Measurements from ENCODE around the gene STX8. TPM values are rescaled to one million over a fixed set of nuclear protein-coding genes. Genes with fewer than 3 reads are reported as not detected.

Gene STX8
- total and polyA plus RNA-seq, 7 donors: 34.0 to 70.6 (median 50.5) TPM

DNA sequence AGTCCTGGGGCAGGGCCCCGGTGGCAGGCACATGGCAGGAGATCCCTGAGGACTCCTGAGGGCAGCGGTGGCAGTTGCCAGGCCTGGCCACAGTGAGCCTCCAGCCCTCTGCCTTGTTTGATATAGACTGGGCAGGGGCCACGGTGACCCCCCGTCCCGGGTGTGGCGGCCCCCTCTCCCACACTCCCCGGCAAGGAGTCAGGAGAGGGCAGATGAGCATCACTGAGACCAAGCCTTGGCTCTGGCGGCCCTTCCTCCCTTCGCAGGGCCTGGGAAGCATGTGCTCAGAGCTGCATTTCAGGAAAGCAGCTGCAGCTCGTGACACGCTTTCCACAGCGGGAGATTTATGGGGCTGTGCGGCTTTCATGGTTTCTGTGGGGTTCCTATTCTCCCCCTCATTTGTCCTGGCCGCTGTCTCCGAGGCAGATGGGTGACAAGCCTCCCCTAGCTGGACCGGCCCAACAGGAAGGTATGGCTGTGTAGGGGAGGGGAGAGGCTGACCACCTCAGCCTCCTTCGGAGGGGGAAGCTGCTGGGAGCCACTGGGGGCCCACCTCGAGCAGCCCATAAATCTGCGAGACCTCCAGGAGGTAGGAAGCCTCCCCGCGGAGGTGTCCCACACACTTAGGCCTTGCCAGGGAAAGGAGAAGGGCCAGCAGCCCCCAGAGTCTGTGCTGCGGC, 342.9 kb downstream of the STX8 start:
- peaks cover 0 to 3% (median 0%) of the 10 kb centered on the region in 3 donors for H3K27me3 ChIP-seq (ENCODE audit: insufficient read depth in 3 of 3, low read length in 2 of 3)
- no peak overlapping the region for H3K27ac ChIP-seq
- intact Hi-C loops (cut with DNase I): no loop called here
- peak; percentile 5 to 59 for DNase-seq
- H3K4me1 ChIP-seq: no peaks in the 10 kb centered on the region
- H3K9me3 ChIP-seq: no peaks in the 10 kb centered on the region
- no peaks in the 10 kb centered on the region for H3K36me3 ChIP-seq (ENCODE audit: insufficient read depth in 1 of 2, low read depth in 1 of 2)
- no peak overlapping the region for H3K4me3 ChIP-seq
- 31 to 52% (median 32%) methylated on average over 22 of the region's 22 CpGs for WGBS, 3 donors
- peak in 1 of 4 donors; percentile 46 for ATAC-seq
- TF ChIP-seq, protein P1, sequence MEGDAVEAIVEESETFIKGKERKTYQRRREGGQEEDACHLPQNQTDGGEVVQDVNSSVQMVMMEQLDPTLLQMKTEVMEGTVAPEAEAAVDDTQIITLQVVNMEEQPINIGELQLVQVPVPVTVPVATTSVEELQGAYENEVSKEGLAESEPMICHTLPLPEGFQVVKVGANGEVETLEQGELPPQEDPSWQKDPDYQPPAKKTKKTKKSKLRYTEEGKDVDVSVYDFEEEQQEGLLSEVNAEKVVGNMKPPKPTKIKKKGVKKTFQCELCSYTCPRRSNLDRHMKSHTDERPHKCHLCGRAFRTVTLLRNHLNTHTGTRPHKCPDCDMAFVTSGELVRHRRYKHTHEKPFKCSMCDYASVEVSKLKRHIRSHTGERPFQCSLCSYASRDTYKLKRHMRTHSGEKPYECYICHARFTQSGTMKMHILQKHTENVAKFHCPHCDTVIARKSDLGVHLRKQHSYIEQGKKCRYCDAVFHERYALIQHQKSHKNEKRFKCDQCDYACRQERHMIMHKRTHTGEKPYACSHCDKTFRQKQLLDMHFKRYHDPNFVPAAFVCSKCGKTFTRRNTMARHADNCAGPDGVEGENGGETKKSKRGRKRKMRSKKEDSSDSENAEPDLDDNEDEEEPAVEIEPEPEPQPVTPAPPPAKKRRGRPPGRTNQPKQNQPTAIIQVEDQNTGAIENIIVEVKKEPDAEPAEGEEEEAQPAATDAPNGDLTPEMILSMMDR (IDR thresholded peaks at IDR 0.05): no peak

DNA sequence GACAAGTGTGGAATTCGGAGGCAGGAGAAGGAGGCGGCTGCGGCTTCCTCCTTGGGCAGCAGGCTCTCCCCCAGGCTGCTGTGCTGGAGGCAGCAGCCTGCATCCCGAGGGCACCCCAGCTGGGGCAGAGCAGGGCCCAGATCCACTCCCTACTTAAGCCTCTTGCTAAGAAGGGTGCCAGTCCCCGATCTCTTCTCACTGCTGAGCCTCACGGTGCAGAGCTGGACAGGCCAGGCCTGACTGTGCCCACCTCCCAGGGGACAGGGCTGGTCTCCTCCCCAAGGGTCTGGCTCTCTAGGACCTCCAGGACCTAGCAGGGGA, 343.5 kb downstream of the STX8 start:
- ATAC-seq: no peak
- H3K9me3 ChIP-seq: no peaks in the 10 kb centered on the region
- TF ChIP-seq, protein P1 (IDR thresholded peaks at IDR 0.05): no peak
- no peaks in the 10 kb centered on the region for H3K4me1 ChIP-seq
- intact Hi-C loops (cut with DNase I): no loop called here
- H3K27ac ChIP-seq: no peak overlapping the region
- no peak overlapping the region for H3K4me3 ChIP-seq
- WGBS, 3 donors: 80 to 88% (median 83%) methylated on average over 6 of the region's 6 CpGs
- peak in 1 of 2 donors; percentile 34 for DNase-seq
- H3K27me3 ChIP-seq (ENCODE audit: insufficient read depth in 3 of 3, low read length in 2 of 3): peaks cover 0 to 3% (median 0%) of the 10 kb centered on the region in 3 donors
- H3K36me3 ChIP-seq (ENCODE audit: insufficient read depth in 1 of 2, low read depth in 1 of 2): no peaks in the 10 kb centered on the region

DNA sequence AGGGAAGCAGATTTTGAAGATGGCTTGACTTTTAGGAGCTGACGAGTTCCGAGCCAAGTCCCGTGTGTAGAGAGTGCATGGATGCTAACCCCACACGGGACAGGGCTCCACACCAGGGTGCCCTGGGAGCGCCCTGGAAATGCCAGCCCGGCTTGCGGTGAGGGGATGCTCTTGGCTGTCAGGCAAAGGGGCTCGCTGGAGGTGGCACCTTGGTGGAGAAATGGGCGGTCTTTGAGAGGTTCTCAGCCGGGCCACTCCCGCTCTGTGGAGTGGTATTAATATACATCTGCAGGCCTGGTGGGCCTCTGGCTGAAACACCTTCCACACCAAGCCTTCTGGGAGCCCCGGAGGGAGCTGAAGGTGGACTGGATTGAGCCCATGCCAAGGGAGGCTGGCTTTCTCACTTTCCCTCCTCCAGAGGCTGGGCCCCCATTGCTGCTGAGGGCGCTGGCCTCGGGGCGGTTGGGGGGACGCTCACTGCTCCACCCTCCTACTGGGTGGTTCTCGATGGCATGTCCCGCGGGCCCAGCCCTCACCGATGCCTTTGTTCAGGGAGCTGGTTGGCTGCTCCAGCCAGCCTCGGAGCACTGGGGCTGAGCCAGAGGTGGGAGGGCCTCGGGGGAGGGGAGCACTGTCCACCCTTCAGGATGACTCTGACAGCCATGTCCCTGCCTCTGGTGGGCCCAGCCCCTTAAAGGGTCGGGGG, 344.0 kb downstream of the STX8 start:
- intact Hi-C loops (cut with DNase I): no loop called here
- ATAC-seq (no peak), DNase-seq (peak in 1 of 2 donors; percentile 44)
- Histone ChIP-seq H3K27ac (no peak overlapping the region), H3K4me1 (no peaks in the 10 kb centered on the region), H3K4me3 (no peak overlapping the region), H3K36me3 (ENCODE audit: insufficient read depth in 1 of 2, low read depth in 1 of 2) (no peaks in the 10 kb centered on the region), H3K9me3 (no peaks in the 10 kb centered on the region), H3K27me3 (ENCODE audit: insufficient read depth in 3 of 3, low read length in 2 of 3) (peaks cover 0 to 3% (median 0%) of the 10 kb centered on the region in 3 donors)
- TF ChIP-seq, protein P1 (IDR thresholded peaks at IDR 0.05): no peak
- 87 to 91% (median 88%) methylated on average over 17 to 23 of the region's 23 CpGs for WGBS, 3 donors

DNA sequence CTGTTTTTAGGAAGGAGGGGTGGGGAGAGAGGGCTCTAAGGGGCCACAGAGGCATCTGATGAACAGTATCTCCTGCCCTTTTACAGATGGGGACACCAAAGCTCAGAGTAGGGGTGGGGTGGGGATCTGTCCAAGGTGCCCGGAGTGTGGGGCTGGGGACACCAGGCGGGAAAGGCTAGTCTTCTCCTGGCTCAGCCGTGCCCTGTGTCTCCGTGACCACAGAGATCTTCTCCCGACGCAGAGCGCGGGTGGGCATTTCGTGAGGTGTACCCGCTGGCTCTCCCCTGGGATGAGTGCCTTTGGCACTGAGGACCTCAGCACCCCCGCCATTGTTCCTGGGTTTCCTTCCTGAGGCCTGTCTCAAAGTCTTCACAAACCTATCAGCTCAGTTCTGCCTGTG, 344.8 kb downstream of the STX8 start:
- ATAC-seq (no peak), DNase-seq (peak in 1 of 2 donors; percentile 39)
- Histone ChIP-seq H3K27ac (no peak overlapping the region), H3K27me3 (ENCODE audit: insufficient read depth in 3 of 3, low read length in 2 of 3) (peaks cover 0 to 3% (median 0%) of the 10 kb centered on the region in 3 donors), H3K4me3 (no peak overlapping the region), H3K9me3 (no peaks in the 10 kb centered on the region), H3K4me1 (no peaks in the 10 kb centered on the region), H3K36me3 (ENCODE audit: insufficient read depth in 1 of 2, low read depth in 1 of 2) (no peaks in the 10 kb centered on the region)
- intact Hi-C loops (cut with DNase I): no loop called here
- TF ChIP-seq, protein P1 (IDR thresholded peaks at IDR 0.05): no peak
- 85 to 92% (median 88%) methylated on average over 7 to 11 of the region's 11 CpGs for WGBS, 3 donors
